ENCODE measurements around the gene PNMA8A.
"Not testable (repeated sequence)": the region's sequence is repeated elsewhere in the genome, so short reads cannot be mapped to it uniquely, and the experiment has no call there.

PNMA8A gene, protein sequence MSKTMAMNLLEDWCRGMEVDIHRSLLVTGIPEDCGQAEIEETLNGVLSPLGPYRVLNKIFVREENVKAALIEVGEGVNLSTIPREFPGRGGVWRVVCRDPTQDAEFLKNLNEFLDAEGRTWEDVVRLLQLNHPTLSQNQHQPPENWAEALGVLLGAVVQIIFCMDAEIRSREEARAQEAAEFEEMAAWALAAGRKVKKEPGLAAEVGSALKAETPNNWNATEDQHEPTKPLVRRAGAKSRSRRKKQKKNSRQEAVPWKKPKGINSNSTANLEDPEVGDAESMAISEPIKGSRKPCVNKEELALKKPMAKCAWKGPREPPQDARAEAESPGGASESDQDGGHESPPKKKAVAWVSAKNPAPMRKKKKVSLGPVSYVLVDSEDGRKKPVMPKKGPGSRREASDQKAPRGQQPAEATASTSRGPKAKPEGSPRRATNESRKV

DNA sequence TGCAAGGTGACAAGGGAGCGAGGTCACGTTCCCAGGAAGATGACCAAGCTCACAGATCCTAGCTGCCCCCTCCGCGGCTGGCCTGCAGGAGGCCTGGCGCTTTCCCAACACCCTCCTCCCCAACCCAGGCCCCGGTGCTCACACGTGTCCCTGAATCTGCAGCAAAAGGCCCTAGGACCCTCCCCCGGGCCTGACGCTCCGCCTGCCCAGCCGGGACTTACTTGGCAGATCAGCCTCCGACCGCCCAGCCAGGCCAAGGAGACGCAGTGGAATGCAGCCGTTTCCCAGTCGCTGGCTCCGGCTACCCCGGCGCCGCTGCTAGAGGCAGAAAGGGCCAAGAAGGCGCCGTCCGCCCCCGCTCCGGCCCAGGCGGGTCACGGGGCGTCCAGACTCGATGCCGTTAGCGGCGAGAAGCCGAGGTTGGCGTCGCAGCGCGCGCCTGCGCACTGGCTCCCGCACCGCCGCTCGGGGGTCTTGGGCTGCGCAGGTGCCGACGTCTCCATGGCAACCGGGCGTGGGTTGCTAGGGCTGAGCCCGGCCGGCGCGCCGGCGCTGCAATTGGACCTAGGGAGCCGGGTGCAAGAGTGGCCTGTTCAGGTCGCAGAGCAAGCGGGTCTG, at the start of gene PNMA8A:
PNMA8A (minus strand) TSS at position 448 of the 618 bp plus-strand sequence. CDS start 528 bp downstream, outside the sequence.
- Mint-ChIP-seq H3K27ac (no peak within 1 kb of the TSS), H3K36me3 (no peaks in the 10 kb centered on the region), H3K27me3 (peaks cover 27% of the 10 kb centered on the region), H3K9me3 (ENCODE audit: low read depth) (no peaks in the 10 kb centered on the region), H3K4me1 (ENCODE audit: low read depth) (peaks cover 1% of the 10 kb centered on the region), H3K4me3 (no peak within 1 kb of the TSS)

DNA sequence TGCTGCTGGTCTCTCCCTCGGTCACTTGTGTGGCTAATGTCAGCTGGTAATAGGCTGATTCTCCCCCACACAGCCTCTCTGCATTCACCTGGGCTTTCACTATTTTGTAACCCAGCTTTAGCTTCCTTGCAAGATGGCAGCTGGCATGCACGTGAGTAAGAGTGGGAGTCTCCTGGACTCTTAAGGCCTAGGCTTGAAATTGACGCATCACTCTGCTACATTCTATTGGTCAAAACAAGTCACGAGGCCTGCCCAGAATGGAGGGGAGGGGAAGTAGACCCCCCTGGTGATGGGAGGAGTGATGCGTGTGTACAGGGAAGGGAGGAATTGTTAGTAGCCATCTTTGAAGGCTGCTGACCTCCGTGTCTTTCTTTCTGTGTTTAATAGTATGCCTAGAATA, 49.3 kb upstream of the PNMA8A start:
- H3K27me3 Mint-ChIP-seq, result no peaks in the 10 kb centered on the region
- H3K27ac Mint-ChIP-seq, result peak overlapping the region; percentile 76
- H3K36me3 Mint-ChIP-seq, result peaks cover 11% of the 10 kb centered on the region
- H3K4me1 Mint-ChIP-seq (ENCODE audit: low read depth), result peaks cover 74% of the 10 kb centered on the region
- no peaks in the 10 kb centered on the region for H3K9me3 Mint-ChIP-seq (ENCODE audit: low read depth)
- H3K4me3 Mint-ChIP-seq, result peak overlapping the region; percentile 5

DNA sequence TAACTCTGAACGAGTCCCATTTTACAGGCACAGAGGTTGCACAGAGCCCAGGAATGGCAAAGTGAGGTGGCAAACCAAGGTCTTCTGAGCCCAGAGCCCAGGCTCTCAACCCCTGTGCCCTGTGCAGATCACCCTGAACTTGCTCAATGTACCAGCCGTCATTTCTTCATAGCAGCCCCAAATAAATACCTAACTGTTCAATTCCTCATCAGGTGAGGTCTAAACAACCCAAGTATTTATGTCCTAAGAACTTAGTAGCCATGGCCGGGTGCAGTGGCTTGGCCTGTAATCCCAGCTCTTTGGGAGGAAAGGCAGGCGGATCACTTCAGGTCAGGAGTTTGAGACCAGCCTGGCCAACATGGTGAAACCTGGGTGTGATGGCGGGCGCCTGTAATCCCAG, 46.1 kb upstream of the PNMA8A start:
- H3K4me1 Mint-ChIP-seq (ENCODE audit: low read depth), result peaks cover 55% of the 10 kb centered on the region

DNA sequence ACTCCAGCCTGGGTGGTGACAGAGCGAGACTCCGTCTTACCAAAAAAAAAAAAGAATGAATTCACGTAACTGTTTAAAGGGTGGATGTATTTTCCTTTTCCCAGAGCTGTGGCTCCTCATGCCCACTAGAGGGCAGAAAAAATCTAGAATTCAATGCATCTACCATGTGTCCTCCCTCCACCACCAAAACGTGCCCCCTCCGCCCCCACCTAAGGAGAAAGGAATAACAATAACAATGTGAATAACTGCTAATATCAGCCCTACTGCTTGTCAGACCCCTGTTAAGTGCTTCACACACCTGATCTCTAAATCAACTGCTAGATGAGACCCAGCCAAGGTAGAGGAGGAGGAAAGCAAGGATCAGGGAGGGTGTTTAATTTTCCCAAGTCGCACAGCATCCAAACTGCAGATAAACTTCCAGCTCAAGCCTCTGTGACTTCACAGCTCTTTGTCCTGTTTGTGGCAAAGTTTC, 44.6 kb upstream of the PNMA8A start:
- Mint-ChIP-seq H3K4me3 (no peak overlapping the region), H3K4me1 (ENCODE audit: low read depth) (peaks cover 44% of the 10 kb centered on the region), H3K27ac (peak overlapping the region; percentile 78), H3K36me3 (peaks cover 3% of the 10 kb centered on the region), H3K27me3 (no peaks in the 10 kb centered on the region), H3K9me3 (ENCODE audit: low read depth) (no peaks in the 10 kb centered on the region)

More for the DNA sequence above, 46.1 kb upstream of the PNMA8A start:
- no peak overlapping the region for H3K4me3 Mint-ChIP-seq
- no peaks in the 10 kb centered on the region for H3K9me3 Mint-ChIP-seq (ENCODE audit: low read depth)
- H3K36me3 Mint-ChIP-seq, result peaks cover 4% of the 10 kb centered on the region
- H3K27ac Mint-ChIP-seq, result peak overlapping the region; percentile 61
- H3K27me3 Mint-ChIP-seq, result no peaks in the 10 kb centered on the region

DNA sequence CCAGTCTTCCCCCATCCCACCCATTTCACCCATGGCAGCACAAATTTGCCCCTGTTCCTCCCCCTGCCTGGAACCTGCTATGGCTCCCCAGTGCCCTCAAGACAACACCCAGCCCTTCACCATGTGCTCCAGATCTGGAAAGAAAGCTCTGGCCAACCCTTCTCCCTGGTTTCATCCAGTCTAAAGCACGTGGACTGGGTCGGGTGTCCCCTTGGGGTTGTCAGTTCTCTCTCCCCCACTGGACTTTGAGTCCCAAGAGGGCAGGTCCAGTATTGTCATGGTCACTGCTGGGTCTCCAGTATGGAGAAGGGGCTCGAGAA, 43.9 kb upstream of the PNMA8A start:
- peaks cover 38% of the 10 kb centered on the region for H3K4me1 Mint-ChIP-seq (ENCODE audit: low read depth)
- H3K4me3 Mint-ChIP-seq, result no peak overlapping the region
- H3K27me3 Mint-ChIP-seq, result no peaks in the 10 kb centered on the region
- no peaks in the 10 kb centered on the region for H3K9me3 Mint-ChIP-seq (ENCODE audit: low read depth)
- peaks cover 3% of the 10 kb centered on the region for H3K36me3 Mint-ChIP-seq
- H3K27ac Mint-ChIP-seq, result no peak overlapping the region

DNA sequence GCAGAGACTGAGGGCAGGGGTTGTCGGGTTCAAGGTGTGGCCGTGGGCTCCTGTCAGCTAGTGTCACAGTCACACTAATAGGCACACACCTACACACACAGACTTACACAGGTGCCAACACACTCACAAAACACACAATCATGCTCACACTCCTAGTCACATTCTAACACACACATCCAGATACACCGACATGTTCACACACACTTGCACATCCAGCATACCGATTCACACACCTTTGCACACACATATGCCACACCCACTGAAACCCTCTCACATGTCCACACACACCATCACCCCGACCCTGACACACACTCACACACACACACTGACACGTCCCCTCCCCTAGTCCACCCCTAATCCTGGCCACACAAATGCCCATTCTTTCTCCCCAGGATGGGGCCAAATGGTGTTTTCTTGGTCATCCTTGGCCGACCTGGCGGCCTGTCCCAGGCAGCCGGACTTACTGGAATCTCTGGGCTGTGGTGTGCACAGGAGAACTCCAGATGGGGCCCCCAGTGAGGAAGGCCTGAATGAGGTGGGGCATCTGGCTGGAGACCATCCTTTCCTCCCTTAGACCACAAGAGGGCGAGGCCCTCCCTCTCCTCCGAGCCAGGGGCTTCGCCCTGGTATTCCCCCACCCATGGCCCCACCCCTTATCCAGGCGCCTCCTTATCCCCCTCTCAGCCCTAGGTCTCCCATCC, 43.4 kb upstream of the PNMA8A start:
- no peaks in the 10 kb centered on the region for H3K9me3 Mint-ChIP-seq (ENCODE audit: low read depth)
- no peaks in the 10 kb centered on the region for H3K27me3 Mint-ChIP-seq
- no peak overlapping the region for H3K4me3 Mint-ChIP-seq
- H3K4me1 Mint-ChIP-seq (ENCODE audit: low read depth), result peaks cover 34% of the 10 kb centered on the region
- peaks cover 3% of the 10 kb centered on the region for H3K36me3 Mint-ChIP-seq
- no peak overlapping the region for H3K27ac Mint-ChIP-seq

DNA sequence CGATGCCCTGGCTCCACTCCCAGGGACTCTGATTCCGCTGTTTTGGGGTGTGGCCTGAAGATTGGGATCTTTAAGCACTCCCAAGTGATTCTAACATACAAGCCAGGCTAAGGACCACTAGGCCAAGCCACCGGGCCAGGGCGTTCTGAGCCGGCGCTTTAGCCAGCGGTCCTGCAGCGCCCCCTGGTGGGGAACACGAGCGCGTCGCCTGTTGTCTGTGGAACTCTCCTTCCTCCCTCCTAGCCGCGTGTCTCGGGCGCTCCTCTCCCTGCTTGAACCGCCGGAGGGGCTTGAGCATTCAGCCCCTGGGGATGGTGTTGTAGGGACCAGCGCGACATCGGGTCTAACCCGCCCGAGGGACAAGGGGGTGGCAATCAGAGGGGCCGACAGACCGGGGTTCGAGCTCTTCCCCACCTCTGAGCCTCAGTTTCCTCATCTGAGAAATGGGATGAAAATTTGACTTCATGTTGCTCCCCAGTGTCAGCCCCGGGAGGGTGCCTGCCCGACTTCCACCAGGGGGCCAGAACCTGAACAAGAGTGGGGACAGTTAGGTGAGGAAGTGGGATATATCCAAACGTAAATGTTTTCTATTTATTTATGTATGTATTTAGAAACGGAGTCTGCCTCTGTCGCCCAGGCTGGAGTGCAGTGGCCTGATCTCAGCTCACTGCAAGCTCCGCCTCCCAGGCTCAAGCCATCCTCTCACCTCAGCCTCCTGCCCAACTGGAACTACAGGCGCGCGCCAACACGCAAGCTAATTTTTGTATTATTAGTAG, 42.3 kb upstream of the PNMA8A start:
- Mint-ChIP-seq H3K4me3 (no peak overlapping the region), H3K9me3 (ENCODE audit: low read depth) (no peaks in the 10 kb centered on the region), H3K27ac (no peak overlapping the region), H3K36me3 (peaks cover 3% of the 10 kb centered on the region), H3K4me1 (ENCODE audit: low read depth) (peaks cover 23% of the 10 kb centered on the region), H3K27me3 (no peaks in the 10 kb centered on the region)

DNA sequence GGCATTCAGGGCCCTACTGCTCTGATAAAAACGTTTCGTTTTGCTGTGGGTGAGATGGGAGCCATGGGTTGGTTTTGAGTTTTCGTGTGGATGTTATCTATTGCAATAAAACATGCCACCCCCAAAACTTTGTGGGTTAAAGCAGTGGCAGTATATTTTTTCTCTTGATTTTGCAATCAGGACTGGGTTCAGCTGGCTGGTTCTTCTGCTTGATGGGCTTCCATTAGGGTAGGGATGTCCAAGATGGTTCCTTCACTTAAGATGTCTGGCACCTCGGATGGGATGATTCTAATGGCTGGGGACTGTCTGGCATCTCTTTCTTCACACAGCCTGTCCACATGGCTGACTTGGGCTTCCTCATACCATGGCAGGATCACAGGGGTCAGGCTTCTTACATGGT, 39.9 kb upstream of the PNMA8A start:
- Mint-ChIP-seq H3K4me3 (no peak overlapping the region), H3K9me3 (ENCODE audit: low read depth) (no peaks in the 10 kb centered on the region), H3K36me3 (peaks cover 3% of the 10 kb centered on the region), H3K4me1 (ENCODE audit: low read depth) (peaks cover 12% of the 10 kb centered on the region), H3K27me3 (peaks cover 7% of the 10 kb centered on the region), H3K27ac (no peak overlapping the region)

DNA sequence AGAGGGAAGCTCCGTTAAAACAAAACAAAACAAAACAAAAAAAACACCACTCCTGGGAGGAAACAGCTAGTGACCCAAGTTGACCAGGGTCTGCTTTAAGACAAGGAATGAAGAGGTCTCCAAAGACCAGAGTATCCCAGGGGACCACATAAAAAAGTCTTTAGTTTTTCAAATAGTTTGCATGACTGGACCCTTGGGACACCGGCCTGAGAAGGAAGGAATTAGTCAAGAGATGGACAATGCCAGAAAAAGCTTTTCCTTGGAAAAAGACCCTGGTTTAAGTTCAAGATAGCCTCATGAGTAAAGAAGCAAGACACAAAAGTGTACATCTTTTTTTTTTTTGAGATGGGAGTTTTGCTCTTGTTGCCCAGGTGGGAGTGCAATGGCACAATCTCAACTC, 36.8 kb upstream of the PNMA8A start:
- H3K27ac Mint-ChIP-seq, result no peak overlapping the region
- peaks cover 3% of the 10 kb centered on the region for H3K36me3 Mint-ChIP-seq
- H3K4me3 Mint-ChIP-seq, result no peak overlapping the region
- H3K4me1 Mint-ChIP-seq (ENCODE audit: low read depth), result peaks cover under 1% of the 10 kb centered on the region
- H3K27me3 Mint-ChIP-seq, result peaks cover 8% of the 10 kb centered on the region
- H3K9me3 Mint-ChIP-seq (ENCODE audit: low read depth), result no peaks in the 10 kb centered on the region

DNA sequence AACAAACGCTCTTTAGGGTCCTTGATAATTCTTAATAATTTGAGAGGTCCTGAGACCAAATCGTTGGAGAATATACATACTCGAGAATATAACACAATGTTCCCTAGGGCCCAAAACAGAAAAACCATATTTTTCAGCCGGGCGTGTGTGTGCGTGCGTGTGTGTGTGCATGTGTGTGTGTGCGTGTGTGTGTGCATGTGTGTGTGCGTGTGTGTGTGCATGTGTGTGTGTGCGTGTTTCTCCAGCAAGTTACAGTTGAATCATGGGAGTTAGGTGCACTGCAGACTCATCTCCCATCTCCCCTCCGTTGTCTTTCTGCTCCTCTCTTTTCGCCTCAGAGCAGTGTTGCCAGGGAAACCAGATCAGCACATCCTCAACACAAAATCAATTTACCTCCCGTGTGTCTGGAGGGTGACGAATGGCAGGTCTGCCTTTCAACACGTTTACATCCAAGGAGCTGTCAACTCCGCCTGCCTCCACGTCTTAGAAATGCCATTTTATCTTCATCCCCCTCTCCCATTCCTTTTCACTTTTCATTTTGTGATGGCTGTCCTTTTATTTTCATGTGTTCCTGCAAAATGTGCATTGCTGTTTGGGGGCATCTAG, 32.6 kb upstream of the PNMA8A start:
- no peak overlapping the region for H3K4me3 Mint-ChIP-seq
- no peaks in the 10 kb centered on the region for H3K9me3 Mint-ChIP-seq (ENCODE audit: low read depth)
- no peaks in the 10 kb centered on the region for H3K36me3 Mint-ChIP-seq
- no peaks in the 10 kb centered on the region for H3K4me1 Mint-ChIP-seq (ENCODE audit: low read depth)
- no peak overlapping the region for H3K27ac Mint-ChIP-seq
- H3K27me3 Mint-ChIP-seq, result peaks cover 13% of the 10 kb centered on the region

DNA sequence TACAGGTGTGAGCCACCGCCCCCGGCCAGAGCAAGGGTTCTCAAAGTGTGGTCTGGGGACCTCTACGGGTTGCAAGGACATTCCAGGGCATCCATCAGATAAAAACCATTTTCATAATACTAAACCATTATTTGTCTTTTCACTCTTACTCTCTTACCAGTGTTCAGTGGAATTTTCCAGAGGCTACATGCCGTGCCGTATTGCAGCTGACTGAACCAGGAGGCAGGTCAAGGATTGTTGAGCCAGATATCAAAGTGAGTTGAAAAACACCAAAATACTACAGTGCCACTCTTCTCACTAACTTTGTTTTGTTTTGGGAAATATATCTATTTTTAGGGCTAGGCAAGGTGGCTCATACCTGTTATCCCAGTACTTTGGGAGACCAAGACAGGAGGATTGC, 31.5 kb upstream of the PNMA8A start:
- Mint-ChIP-seq H3K9me3 (ENCODE audit: low read depth) (no peaks in the 10 kb centered on the region), H3K4me3 (no peak overlapping the region), H3K36me3 (no peaks in the 10 kb centered on the region), H3K4me1 (ENCODE audit: low read depth) (no peaks in the 10 kb centered on the region), H3K27me3 (peaks cover 14% of the 10 kb centered on the region), H3K27ac (no peak overlapping the region)

DNA sequence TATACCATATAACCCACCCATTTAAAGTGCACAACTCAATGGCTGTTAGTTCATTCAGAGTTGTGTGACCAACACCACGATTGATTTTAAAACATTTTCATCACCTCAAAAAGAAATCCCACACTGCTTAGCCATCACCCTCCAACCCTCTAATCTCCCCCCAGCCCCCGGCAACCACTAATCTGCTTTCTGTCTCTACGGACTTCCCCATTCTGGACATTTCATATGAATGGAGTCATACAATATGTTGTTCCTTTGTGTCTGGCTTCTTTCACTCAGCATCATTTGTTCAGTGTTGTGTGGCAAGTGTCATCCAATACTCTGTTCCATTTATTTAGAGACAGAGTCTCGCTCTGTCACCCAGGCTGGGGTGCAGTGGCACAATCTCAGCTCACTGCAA, 28.3 kb upstream of the PNMA8A start:
- no peak overlapping the region for H3K4me3 Mint-ChIP-seq
- peaks cover 4% of the 10 kb centered on the region for H3K4me1 Mint-ChIP-seq (ENCODE audit: low read depth)
- H3K9me3 Mint-ChIP-seq (ENCODE audit: low read depth), result no peaks in the 10 kb centered on the region
- no peaks in the 10 kb centered on the region for H3K36me3 Mint-ChIP-seq
- H3K27me3 Mint-ChIP-seq, result peaks cover 7% of the 10 kb centered on the region
- H3K27ac Mint-ChIP-seq, result no peak overlapping the region

DNA sequence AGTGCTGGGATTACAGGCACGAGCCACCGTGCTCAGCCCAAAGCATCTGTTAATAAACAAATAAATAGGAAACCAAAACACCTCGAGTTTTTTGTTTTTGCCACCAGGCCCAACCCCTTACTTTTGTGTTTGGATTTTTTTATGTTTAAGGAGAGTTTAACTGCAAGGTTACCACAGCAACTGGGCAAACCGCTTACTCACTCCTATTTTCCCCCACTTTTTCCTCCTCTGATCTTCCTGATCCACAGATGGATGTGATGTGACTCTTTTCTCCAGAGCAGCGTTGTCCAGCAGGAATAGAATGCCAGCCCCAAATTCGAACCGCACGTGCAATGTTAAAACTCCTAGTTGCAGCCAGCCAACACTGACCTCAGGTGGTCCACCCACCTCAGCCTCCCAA, 26.4 kb upstream of the PNMA8A start:
- Mint-ChIP-seq H3K9me3 (ENCODE audit: low read depth) (no peaks in the 10 kb centered on the region), H3K36me3 (no peaks in the 10 kb centered on the region), H3K4me3 (no peak overlapping the region), H3K27ac (no peak overlapping the region), H3K4me1 (ENCODE audit: low read depth) (peaks cover 11% of the 10 kb centered on the region), H3K27me3 (peaks cover 12% of the 10 kb centered on the region)

DNA sequence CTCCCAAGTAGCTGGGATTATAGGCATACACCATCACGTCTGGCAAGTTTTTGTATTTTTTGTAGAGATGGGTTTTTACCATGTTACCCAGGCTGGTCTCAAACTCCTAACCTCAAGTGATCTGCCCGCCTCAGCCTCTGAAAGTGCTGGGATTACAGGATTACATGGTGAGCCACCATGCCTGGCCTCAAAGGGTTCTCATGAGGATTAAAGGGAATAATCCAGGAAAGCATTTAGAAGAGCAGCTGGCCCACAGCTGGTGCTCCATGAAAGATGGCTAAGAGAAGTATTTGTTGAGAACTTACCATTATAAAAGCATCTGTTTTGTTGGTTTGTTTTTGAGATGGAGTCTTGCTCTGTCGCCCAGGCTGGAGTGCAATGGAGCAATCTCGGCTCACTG, 25.5 kb upstream of the PNMA8A start:
- H3K4me3 Mint-ChIP-seq; H3K9me3 Mint-ChIP-seq (ENCODE audit: low read depth); H3K36me3 Mint-ChIP-seq; H3K27ac Mint-ChIP-seq: not testable (repeated sequence)
- Mint-ChIP-seq H3K4me1 (ENCODE audit: low read depth) (peaks cover 12% of the 10 kb centered on the region), H3K27me3 (peaks cover 13% of the 10 kb centered on the region)

Data from activated naive CD8-positive, alpha-beta T cell (primary cell).